Cerebellar nuclear complex (tissue), 1 donor: ENCODE data around the gene KREMEN2.

Experiments used
- DNase-seq, 2 experiments: peaks; one replicate each; lab custom pipeline; 2025; lab: John Stamatoyannopoulos, UW

Gene KREMEN2

DNA sequence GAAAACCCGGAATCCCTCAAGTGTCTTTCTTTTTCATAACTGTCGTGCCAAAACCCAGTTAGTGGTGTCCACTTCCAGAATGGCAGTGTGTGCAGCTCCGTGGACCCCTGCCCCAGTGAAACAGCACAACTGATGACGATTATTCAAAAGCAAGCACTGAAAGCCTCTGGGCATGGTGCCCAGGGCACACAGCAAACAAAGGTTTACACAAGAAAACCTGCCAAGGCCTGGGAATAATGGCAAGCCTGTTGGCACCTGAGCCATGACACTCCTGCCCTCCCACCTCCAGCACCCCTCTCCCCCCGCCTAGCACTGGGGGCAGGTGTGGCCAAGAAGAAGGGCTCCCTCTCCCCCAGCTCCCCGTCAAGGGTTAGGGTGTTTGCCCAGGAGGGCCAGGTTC, 13.4 kb downstream of the KREMEN2 start:
- DNase-seq: no peak

DNA sequence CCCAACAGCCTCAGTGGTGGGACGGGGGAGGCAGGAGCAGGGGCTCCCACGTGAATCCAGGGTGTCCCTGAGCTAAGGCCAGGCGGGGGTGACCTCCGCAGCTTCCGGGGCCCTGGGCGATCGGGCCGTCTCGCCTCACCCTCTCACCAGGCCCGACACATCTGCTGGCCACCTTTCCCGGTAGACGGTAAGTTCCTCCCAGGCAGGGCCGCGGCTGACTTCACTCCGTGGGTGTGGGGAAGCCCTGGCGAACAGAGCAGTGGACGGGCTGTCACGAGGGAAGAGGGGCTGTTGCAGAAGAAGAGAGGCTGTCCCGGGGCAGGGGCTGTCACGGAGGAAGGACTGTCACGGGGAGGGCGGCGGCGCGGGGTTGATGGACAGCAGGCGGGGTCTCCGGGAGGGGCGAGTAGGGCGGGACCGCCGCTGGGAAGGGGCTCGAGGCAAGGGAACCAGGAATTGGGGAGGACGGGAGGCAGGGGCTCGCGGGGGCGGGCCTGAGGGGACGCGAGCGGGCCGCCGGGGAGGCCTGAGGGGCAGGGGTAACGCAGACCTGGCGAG, 15.7 kb downstream of the KREMEN2 start:
- DNase-seq: no peak

DNA sequence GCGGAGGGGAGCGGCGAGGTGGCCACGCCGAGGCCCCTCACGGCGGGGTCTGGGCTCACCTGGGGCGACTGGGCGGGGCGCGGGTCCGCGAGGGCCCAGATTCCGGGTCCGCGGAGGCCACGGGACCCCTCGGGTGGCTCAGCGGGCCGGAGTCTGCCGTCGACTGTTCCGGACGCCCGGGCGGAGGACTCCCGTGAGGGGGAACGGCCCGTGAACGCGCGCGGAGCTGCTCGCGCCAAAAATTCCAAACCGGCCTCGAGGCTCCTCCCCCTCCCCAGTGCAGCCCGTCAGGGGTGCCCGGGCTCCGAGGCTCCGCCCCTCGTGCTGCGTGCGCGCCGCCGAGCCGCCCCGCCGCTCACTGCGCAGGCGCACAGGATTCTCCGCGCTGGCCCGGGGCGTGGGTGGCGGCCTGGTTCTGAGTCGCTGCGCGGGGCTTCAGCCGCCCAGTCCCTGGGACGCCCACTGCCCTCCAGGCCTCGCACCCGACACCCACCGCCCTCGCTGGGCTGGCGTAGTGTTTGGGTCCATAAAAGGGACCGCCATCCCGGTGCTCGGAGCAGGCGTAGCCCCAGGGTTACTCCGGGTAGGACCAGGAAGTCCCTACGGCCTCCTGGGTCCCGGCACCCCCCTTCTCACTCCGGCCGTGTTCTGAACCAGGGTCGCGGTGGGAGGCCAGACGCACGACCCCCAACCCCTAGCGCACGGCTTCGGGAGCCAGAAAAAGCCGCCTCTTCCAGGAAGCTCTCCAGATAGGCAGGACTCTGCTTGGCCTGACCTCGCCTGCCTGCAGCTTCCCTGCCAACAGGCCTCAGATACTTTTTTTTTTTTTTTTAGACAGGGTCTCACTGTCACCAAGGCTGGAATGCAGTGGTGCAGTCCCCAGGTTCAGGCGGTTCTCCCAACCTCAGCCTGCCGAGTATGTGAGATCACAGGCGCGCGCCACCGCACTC, 16.4 kb downstream of the KREMEN2 start, which contains the start of gene PKMYT1:
Gene PKMYT1, minus strand, starts transcription at position 220 of the 950 bp plus-strand sequence. CDS start 789 bp downstream, outside the sequence.
- peak in 1 of 2 experiments; percentile 70 for DNase-seq

DNA sequence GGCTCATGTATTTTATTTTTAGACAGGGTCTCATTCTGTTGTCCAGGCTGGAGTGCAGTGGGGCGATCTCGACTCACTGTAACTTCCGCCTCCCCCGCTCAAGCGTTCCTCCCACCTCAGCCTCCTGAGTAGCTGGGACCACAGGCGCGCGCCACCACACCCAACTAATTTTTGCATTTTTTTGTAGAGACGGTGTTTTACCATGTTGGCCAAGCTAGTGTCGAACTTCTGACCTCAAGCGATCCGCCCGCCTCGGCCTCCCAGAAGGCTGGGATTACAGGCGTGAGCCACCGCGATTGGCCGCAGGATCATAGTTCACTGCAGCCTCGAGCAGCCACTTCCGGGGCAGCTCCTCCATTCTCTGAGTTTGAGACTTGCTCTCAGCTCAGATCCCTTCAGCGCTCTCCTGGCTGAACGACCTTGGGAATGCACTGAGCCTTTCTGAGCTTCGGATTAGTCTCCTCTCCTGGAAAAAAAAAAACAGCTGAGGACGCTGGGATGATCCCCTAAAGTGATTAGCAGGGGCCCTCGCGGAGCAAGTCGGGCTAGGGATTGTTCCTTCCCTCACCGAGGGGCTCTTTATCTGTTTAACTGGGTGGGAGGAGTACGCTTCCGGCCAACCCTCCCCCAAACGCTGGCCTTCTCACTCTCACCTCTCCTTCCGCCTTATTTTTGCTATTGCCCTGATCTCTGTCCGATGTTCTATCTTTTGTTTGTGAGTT, 17.3 kb downstream of the KREMEN2 start:
- no peak for DNase-seq

DNA sequence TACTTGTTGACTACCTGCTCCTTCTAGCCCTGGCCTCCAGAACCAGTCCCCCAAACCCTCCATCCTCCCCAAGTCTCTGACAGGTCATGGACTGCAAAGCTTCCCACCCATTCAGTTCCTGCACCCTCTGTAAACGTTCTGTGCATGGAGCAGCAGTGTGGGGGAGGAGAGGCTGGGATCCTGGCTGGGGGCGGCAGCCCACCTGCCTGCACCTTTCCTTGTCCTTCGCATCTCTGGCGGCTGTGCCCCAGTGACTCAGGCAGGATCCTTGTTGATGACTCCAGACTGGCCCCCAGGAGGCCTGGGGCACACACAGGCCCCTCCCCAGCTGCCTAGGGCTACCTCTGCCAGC, 17.8 kb downstream of the KREMEN2 start:
- DNase-seq: no peak

DNA sequence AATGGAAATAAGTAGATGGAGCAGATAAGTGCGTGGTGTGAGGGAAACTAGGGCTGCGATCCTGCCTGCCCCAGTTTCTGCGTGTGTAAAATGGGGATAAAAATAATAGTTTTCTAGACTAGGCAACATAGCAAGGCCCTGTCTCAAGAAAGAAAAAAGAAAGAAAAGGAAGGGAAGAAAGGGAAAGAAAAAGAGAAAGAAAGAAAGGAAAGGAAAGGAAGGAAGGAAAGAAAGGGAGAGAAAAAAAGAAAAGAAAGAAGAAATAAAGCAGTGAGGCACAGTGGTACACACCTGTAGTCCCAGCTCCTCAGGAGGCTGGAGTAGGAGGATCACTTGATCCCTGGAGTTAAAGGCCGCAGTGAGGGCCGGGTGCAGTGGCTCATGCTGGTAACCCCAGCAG, 18.3 kb downstream of the KREMEN2 start:
- DNase-seq: no peak

DNA sequence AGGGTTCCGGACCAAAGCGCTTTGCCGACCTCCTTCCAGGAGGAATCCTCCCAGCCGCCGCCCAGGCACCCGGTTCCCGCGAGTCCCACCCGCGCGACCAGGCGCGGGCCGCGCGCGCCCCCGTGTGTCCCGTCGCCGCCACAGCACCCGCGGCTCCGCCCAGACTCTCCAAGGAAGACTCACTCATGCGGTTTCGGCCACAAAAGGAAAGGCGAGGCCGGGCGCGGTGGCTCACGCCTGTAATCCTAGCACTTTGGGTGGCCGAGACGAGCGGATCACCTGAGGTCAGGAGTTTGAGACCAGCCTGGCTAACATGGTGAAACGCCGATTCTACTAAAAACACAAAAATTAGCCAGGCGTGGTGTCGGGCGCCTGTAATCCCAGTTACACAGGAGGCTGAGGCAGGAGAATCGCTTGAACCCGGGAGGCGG, 19.6 kb downstream of the KREMEN2 start:
- DNase-seq: peak in 1 of 2 experiments; percentile 22

GRCh38 chr16:2985462-2985861, 21.4 kb downstream of the KREMEN2 start:
- DNase-seq: no peak

DNA sequence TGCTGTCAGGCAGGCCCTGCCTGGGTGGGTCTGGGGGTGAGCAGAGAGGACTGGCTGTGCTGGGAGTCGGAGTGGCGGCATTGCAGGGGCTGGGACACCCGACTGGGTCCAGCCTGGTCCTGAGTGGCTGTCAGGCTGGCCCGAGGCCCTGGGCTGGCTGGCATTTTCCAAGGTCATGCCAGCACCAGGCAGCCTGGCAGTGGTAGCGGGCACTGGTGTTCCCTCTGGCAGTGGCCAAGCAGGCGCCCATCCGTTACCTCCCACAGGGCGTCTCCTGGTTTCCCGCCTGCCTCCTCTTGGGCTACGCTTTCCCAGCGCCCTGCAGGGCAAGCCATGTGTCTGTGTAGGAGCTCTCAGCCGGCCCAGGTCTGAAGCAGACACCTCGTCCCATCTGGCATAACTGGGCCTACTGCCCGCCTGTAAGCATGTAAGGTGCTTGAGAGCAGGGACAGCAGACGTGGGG, 21.8 kb downstream of the KREMEN2 start:
- peak; percentile 65 to 78 for DNase-seq

- DNase-seq: no peak
Observed at GRCh38 chr16:2986623-2987188, 22.6 kb downstream of the KREMEN2 start.

DNA sequence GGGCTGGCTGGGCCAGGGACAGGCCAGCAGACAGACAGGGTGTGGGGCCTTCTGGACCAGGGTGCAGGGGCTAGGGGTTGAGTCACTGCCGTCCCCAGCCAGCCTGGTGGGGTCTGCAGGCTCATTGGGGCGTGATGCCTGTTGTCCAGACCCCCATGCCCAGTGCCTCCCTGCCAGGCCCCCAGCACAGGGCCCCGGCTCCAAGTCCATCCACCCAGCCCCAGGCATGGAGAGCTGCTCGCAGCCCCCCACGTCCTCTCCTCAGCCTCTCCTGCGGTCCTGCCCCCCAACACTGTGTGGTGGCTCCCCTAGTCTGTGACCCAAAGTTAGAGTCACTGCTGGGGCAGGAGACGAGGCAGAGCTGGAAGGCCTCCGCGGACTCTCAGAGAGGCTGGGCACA, 23.2 kb downstream of the KREMEN2 start:
- DNase-seq: no peak

DNA sequence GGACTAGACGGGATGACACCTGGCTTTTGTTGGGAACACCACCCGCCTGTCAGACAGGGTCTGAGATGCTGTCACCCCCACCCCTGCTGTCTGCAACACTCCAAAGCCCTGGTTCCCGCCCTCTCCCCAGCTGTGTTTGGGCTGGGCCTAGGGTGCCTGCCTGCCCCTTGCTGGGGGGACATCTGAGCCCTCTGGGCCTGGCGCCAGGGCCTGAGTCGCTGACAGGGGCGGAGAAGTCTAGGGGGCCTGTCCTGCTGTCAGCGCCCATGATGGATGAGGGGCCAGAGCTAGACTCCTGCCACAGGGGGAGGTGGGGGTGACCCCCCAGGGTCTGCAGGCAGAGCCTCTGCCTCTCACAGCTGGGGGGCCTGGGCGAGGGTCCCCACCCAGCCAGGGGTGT, 23.8 kb downstream of the KREMEN2 start:
- DNase-seq: no peak

GRCh38 chr16:2988590-2989099, 24.6 kb downstream of the KREMEN2 start:
- no peak for DNase-seq

GRCh38 chr16:2990891-2991290, 26.8 kb downstream of the KREMEN2 start:
- DNase-seq: no peak

GRCh38 chr16:2991566-2992261, 27.6 kb downstream of the KREMEN2 start:
- no peak for DNase-seq

- DNase-seq: no peak
Observed at GRCh38 chr16:2992383-2993081, 28.5 kb downstream of the KREMEN2 start.

GRCh38 chr16:2996298-2996697, 32.2 kb downstream of the KREMEN2 start:
- DNase-seq: no peak

DNA sequence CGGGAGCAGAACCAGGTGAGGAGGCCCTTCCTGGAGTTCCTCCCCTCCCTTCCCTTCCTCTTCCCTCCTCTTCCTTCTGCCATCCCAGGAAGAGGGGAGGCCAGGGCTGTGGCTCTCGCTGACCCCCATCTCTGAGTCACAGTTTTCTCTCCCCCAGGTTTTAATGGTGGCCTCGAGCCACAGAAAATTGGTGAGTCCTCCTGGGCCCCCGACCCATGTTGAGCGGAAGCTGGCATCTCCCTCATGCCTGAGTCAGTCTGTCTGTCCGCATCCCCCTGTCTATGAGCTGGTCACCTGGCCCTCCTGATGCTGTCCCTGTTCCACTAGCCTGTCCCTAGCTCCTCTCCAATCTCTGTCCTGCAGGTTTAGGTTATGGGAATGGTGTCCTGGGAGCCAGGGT, 35.9 kb downstream of the KREMEN2 start:
- DNase-seq: no peak

GRCh38 chr16:3000540-3000939, 36.5 kb downstream of the KREMEN2 start:
- no peak for DNase-seq

GRCh38 chr16:3001316-3001715, 37.2 kb downstream of the KREMEN2 start:
- no peak for DNase-seq
